NCI-H128 (cell line): ENCODE data around the gene TAF4.
"Not testable (repeated sequence)": the region's sequence is repeated elsewhere in the genome, so short reads cannot be mapped to it uniquely, and the experiment has no call there.

Source experiments
- DNase-seq: peaks from one replicate; lab custom pipeline; 2025; ENCODE audit not compliant: unreplicated experiment; lab: John Stamatoyannopoulos, UW

The TAF4 gene

GRCh38 chr20:62007127-62007647 lies 58.5 kb downstream of the TAF4 start:
- no peak for DNase-seq

- DNase-seq: no peak
Observed at GRCh38 chr20:62006482-62006881, 59.2 kb downstream of the TAF4 start.

- DNase-seq: no peak
Observed at GRCh38 chr20:62004614-62005013, 61.1 kb downstream of the TAF4 start.

GRCh38 chr20:62003567-62004405 lies 61.9 kb downstream of the TAF4 start:
- no peak for DNase-seq

- DNase-seq: no peak
Observed at GRCh38 chr20:62002882-62003480, 62.7 kb downstream of the TAF4 start.

- no peak for DNase-seq
Observed at GRCh38 chr20:62001178-62001715, 64.4 kb downstream of the TAF4 start.

GRCh38 chr20:61998343-61999121 lies 67.1 kb downstream of the TAF4 start:
- no peak for DNase-seq

GRCh38 chr20:61997891-61998290 lies 67.8 kb downstream of the TAF4 start:
- DNase-seq: no peak

- no peak for DNase-seq
Observed at GRCh38 chr20:61997372-61997771, 68.3 kb downstream of the TAF4 start.

GRCh38 chr20:61994546-61994945 lies 71.1 kb downstream of the TAF4 start:
- DNase-seq: no peak

- DNase-seq: no peak
Observed at GRCh38 chr20:61993058-61993457, 72.6 kb downstream of the TAF4 start.

GRCh38 chr20:61991476-61991875 lies 74.2 kb downstream of the TAF4 start:
- DNase-seq: no peak

GRCh38 chr20:61990484-61990883 lies 75.2 kb downstream of the TAF4 start:
- DNase-seq: no peak

- no peak for DNase-seq
Observed at GRCh38 chr20:61989741-61990140, 75.9 kb downstream of the TAF4 start.

GRCh38 chr20:61988665-61989064 lies 77.0 kb downstream of the TAF4 start:
- DNase-seq: no peak

- no peak for DNase-seq
Observed at GRCh38 chr20:61986762-61987321, 78.8 kb downstream of the TAF4 start.

GRCh38 chr20:61985096-61985495 lies 80.6 kb downstream of the TAF4 start:
- no peak for DNase-seq

GRCh38 chr20:61984431-61984830 lies 81.2 kb downstream of the TAF4 start:
- DNase-seq: not testable (repeated sequence)

- DNase-seq: no peak
Observed at GRCh38 chr20:61983965-61984364, 81.7 kb downstream of the TAF4 start.

- DNase-seq: no peak
Observed at GRCh38 chr20:61982951-61983315, 82.7 kb downstream of the TAF4 start.
